Mucosa of rectum (tissue), 2 donors: ENCODE results near the gene NRP1.

Source experiments
- H3K27ac ChIP-seq, 2 donors: one replicate each; pipeline ENCODE4 v1.7.0; 2013; ENCODE audit warnings: inconsistent platforms in 2 of 2, low read depth in 2 of 2, low read length in 2 of 2
- H3K27me3 ChIP-seq, 2 donors: one replicate each; pipeline ENCODE4 v1.7.0; 2013; ENCODE audit warnings: low read length in 2 of 2; ENCODE audit not compliant: control insufficient read depth in 2 of 2, insufficient read depth in 2 of 2
- H3K36me3 ChIP-seq, 2 donors: one replicate each; pipeline ENCODE4 v1.7.0; 2013; ENCODE audit warnings: low read length in 2 of 2; ENCODE audit not compliant: control insufficient read depth in 2 of 2, insufficient read depth in 2 of 2
- H3K4me1 ChIP-seq, 2 donors: one replicate each; pipeline ENCODE4 v1.7.0; 2013; ENCODE audit warnings: low read length in 2 of 2, mild to moderate bottlenecking in 1 of 2; ENCODE audit not compliant: control insufficient read depth in 2 of 2, insufficient read depth in 2 of 2
- H3K4me3 ChIP-seq, 2 donors: one replicate each; pipeline ENCODE4 v1.7.0; 2013; ENCODE audit warnings: low read length in 2 of 2
- H3K9ac ChIP-seq, 2 donors: one replicate each; pipeline ENCODE4 v1.7.0; 2013; ENCODE audit warnings: low read length in 2 of 2, low read depth in 1 of 2, mild to moderate bottlenecking in 1 of 2
- H3K9me3 ChIP-seq, 2 donors: one replicate each; pipeline ENCODE4 v1.7.0; 2013; ENCODE audit warnings: low read length in 2 of 2; ENCODE audit not compliant: control insufficient read depth in 2 of 2
- donor health status: healthy.
- donor health status: Normal muscosa, but diverticular disease.

Gene NRP1

DNA sequence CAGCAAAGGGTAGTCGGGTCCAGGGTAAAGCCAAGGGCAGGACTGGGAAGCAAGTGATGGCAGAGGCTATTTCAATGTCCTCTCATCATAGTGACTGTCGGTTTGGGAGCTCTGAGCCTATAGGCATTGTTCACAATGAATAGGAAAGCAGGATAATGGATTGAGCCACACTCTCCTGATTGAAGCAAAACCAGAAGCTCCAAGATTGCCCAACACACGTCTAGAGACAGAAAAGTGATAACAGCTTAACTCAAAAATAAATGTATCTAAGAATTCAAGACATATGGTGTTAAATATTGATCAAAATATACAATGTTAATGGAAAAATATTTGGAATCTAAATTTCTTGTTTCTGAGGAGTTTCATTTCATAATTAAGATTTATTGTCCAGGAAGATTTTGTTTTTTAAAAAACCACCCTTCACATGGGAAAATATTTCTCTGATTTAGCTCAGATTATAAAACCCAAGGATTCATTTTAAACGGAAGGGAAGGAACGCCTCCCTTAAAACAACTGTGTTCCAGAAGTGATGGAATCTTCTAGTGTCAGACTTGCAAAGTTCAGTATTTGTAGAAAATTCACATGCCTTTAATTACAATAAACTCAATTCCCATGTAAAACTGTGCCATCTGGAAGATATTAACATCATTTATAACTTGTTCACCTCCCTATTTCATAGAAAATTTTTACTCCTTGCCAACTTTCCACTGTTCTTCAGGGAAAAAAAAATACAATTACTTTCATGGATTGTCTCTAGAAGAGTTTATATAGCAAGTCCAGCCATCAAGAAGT lies 54.5 kb downstream of the NRP1 start:
- Histone ChIP-seq H3K27me3 (no peaks in the 10 kb centered on the region), H3K27ac (no peak overlapping the region), H3K36me3 (no peaks in the 10 kb centered on the region), H3K4me3 (no peak overlapping the region), H3K9me3 (no peaks in the 10 kb centered on the region), H3K4me1 (no peaks in the 10 kb centered on the region), H3K9ac (no peak overlapping the region)

- Histone ChIP-seq H3K27ac (no peak overlapping the region), H3K9ac (no peak overlapping the region), H3K27me3 (no peaks in the 10 kb centered on the region), H3K36me3 (no peaks in the 10 kb centered on the region), H3K9me3 (no peaks in the 10 kb centered on the region), H3K4me3 (no peak overlapping the region), H3K4me1 (no peaks in the 10 kb centered on the region)
Measured at GRCh38 chr10:33279276-33279675, 55.2 kb downstream of the NRP1 start.

GRCh38 chr10:33278198-33278597 lies 56.3 kb downstream of the NRP1 start:
- Histone ChIP-seq H3K9me3 (no peaks in the 10 kb centered on the region), H3K4me3 (no peak overlapping the region), H3K9ac (no peak overlapping the region), H3K27me3 (no peaks in the 10 kb centered on the region), H3K36me3 (no peaks in the 10 kb centered on the region), H3K27ac (no peak overlapping the region), H3K4me1 (peaks cover 0 to 3% of the 10 kb centered on the region in 2 donors)

GRCh38 chr10:33277135-33277536 lies 57.3 kb downstream of the NRP1 start:
- Histone ChIP-seq H3K27ac (no peak overlapping the region), H3K4me3 (no peak overlapping the region), H3K9me3 (no peaks in the 10 kb centered on the region), H3K4me1 (peaks cover 0 to 3% of the 10 kb centered on the region in 2 donors), H3K9ac (no peak overlapping the region), H3K36me3 (no peaks in the 10 kb centered on the region), H3K27me3 (no peaks in the 10 kb centered on the region)

DNA sequence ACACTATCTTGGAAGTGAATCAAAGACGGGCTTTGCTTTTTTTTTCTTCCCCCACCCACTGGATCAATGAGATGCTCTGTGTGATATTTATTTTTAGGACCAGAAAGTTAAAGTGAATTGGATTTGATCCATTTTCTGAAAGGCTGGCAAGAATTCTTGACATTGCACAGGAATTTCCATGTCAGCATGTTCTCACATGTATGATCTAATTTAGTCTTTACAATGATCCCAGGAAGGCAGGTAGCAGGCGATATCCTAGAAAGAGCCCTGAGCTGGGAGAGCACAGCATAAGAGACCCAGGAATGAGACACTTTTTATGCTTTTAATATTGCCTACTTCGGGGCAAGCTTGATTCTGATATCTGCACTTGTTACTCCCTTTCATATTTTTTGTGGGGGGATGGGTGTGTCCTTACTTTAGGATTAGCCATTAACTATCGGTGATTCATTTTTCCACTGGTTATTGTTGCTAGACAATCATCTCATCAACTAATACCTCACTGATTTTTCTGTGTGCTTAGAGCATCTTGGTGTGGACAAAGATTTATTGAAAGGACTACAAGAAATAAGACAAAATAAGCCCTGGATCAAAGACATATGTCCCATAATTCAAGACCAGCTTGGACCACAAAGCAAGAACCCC lies 58.1 kb downstream of the NRP1 start:
- H3K27me3 ChIP-seq: no peaks in the 10 kb centered on the region
- no peak overlapping the region for H3K4me3 ChIP-seq
- no peaks in the 10 kb centered on the region for H3K36me3 ChIP-seq
- no peak overlapping the region for H3K9ac ChIP-seq
- no peak overlapping the region for H3K27ac ChIP-seq
- peaks cover 0 to 3% of the 10 kb centered on the region in 2 donors for H3K4me1 ChIP-seq
- no peaks in the 10 kb centered on the region for H3K9me3 ChIP-seq

- no peaks in the 10 kb centered on the region for H3K9me3 ChIP-seq
- no peak overlapping the region for H3K4me3 ChIP-seq
- H3K27me3 ChIP-seq: no peaks in the 10 kb centered on the region
- H3K27ac ChIP-seq: peak overlapping the region in 1 of 2 donors; percentile 17
- H3K36me3 ChIP-seq: no peaks in the 10 kb centered on the region
- peaks cover 0 to 3% of the 10 kb centered on the region in 2 donors for H3K4me1 ChIP-seq
- H3K9ac ChIP-seq: no peak overlapping the region
Measured at GRCh38 chr10:33274096-33274785, 60.2 kb downstream of the NRP1 start.

GRCh38 chr10:33273295-33274002 lies 61.0 kb downstream of the NRP1 start:
- no peaks in the 10 kb centered on the region for H3K9me3 ChIP-seq
- peaks cover 0 to 3% of the 10 kb centered on the region in 2 donors for H3K4me1 ChIP-seq
- H3K27me3 ChIP-seq: no peaks in the 10 kb centered on the region
- no peaks in the 10 kb centered on the region for H3K36me3 ChIP-seq
- H3K4me3 ChIP-seq: peak overlapping the region; percentile 25 to 39
- H3K27ac ChIP-seq: peak overlapping the region in 1 of 2 donors; percentile 17
- no peak overlapping the region for H3K9ac ChIP-seq

DNA sequence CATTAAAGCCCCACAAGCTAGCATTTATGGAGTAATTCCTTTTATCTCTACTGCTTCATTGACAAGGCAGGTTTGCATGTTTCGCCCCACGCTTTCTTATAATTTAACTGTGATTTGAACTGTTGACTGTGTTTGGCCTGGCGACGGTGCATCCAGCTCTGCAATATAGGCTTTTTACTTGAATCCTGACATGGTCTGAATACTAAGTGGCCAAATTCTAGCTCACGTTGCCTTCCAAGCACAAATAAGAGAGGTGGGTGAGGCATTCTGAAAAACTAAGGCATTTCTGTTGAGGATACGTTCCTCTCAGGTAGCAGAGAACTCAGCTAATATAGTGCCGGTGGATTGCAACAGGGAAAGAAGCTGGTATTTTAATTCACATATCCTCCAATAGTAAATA lies 61.8 kb downstream of the NRP1 start:
- H3K9ac ChIP-seq: no peak overlapping the region
- H3K27ac ChIP-seq: no peak overlapping the region
- no peaks in the 10 kb centered on the region for H3K27me3 ChIP-seq
- no peaks in the 10 kb centered on the region for H3K36me3 ChIP-seq
- no peak overlapping the region for H3K4me3 ChIP-seq
- no peaks in the 10 kb centered on the region for H3K9me3 ChIP-seq
- H3K4me1 ChIP-seq: peaks cover 0 to 3% of the 10 kb centered on the region in 2 donors

DNA sequence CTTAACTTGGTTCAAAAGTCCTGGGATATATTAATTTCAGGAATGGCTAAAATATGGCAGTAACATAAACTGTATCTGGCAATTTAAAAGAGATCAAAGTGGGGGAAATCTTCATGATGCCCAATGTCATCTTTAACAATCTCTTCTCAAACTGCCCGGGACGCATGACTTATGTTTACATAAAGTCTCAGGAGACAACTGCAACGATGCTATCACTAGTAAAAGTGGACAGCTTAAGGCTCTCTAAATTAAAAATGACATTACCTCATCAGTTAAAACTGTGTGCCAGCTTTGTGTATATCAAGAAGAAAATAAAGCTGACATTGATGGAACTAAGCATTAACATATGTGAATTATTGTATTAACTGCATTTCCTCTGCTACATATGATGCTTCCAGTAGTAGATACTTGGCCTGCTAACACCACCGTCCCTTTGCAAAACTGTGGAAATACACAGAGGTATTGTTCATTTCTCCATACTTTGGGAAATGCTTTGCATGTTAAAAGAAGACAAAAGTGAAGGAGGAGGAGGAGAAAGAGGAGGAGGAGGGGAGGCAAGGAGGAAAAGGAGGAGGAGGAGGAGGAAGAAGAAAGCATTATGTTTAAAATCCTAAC lies 62.4 kb downstream of the NRP1 start:
- Histone ChIP-seq H3K27me3 (no peaks in the 10 kb centered on the region), H3K4me3 (no peak overlapping the region), H3K9ac (no peak overlapping the region), H3K36me3 (no peaks in the 10 kb centered on the region), H3K9me3 (no peaks in the 10 kb centered on the region), H3K27ac (no peak overlapping the region), H3K4me1 (peaks cover 0 to 3% of the 10 kb centered on the region in 2 donors)
